VCaP (cell line): ENCODE data around the gene MAGI1.
"Not testable (repeated sequence)": the region's sequence is repeated elsewhere in the genome, so short reads cannot be mapped to it uniquely, and the experiment has no call there.

Experiments used
- H3K27ac ChIP-seq: fragments of 450-650 bp; 2 replicates; pipeline ENCODE4 v1.5.1; 2017
- CTCF ChIP-seq: fragments of 450-650 bp; conservative IDR thresholded peaks from 2 replicates; pipeline ENCODE4 v1.5.1; 2017; ENCODE audit warnings: mild to moderate bottlenecking, moderate library complexity

The MAGI1 gene

GRCh38 chr3:65569845-65570405 lies 468.8 kb downstream of the MAGI1 start:
- TF ChIP-seq CTCF = no peak
- no peak overlapping the region for H3K27ac ChIP-seq

- no peak for TF ChIP-seq CTCF
- no peak overlapping the region for H3K27ac ChIP-seq
Measured at GRCh38 chr3:65569129-65569528, 469.6 kb downstream of the MAGI1 start.

- no peak overlapping the region for H3K27ac ChIP-seq
- TF ChIP-seq CTCF = no peak
Measured at GRCh38 chr3:65568497-65568896, 470.2 kb downstream of the MAGI1 start.

GRCh38 chr3:65565744-65566143 lies 473.0 kb downstream of the MAGI1 start:
- not testable (repeated sequence) for H3K27ac ChIP-seq

- no peak for TF ChIP-seq CTCF
- H3K27ac ChIP-seq = no peak overlapping the region
Measured at GRCh38 chr3:65564483-65564882, 474.2 kb downstream of the MAGI1 start.

GRCh38 chr3:65563861-65564260 lies 474.9 kb downstream of the MAGI1 start:
- TF ChIP-seq CTCF = no peak
- no peak overlapping the region for H3K27ac ChIP-seq

- no peak for TF ChIP-seq CTCF
- no peak overlapping the region for H3K27ac ChIP-seq
Measured at GRCh38 chr3:65562447-65562846, 476.3 kb downstream of the MAGI1 start.

- TF ChIP-seq CTCF = no peak
- no peak overlapping the region for H3K27ac ChIP-seq
Measured at GRCh38 chr3:65561617-65562016, 477.1 kb downstream of the MAGI1 start.
